ENCODE data around the gene AOC2.
"Not testable (repeated sequence)": the region's sequence is repeated elsewhere in the genome, so short reads cannot be mapped to it uniquely, and the experiment has no call there.

AOC2 gene

GRCh38 chr17:42853968-42854790, 9.8 kb downstream of the AOC2 start:
- Mint-ChIP-seq H3K27ac (no peak overlapping the region), H3K27me3 (ENCODE audit: low read depth) (no peaks in the 10 kb centered on the region), H3K36me3 (ENCODE audit: low read depth) (no peaks in the 10 kb centered on the region), H3K4me1 (ENCODE audit: low read depth) (peaks cover 4% of the 10 kb centered on the region), H3K4me3 (no peak overlapping the region), H3K9me3 (no peaks in the 10 kb centered on the region)
- DNase-seq (ENCODE audit: low spot score), result no peak

DNA sequence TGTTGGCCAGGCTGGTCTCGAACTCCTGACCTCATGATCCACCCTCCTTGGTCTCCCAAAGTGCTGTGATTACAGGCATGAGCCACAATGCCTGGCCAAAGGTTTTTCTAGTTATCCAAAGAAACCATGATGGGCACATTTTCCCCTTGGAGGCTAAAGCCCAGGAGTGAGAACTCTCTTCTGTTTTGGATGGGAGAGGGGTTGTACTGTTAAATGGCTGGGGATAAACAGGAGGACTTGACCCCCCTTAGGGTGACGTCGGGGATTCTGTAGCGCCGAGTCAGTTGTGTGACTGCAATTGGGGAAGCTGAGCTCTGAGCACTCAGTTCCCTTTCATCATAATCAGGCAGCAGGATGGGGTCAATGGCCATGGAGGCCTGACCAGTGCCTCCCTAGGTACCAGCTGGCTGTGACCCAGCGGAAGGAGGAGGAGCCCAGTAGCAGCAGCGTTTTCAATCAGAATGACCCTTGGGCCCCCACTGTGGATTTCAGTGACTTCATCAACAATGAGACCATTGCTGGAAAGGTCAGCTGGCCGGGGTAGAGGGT, 10.7 kb downstream of the AOC2 start:
- H3K27ac Mint-ChIP-seq, result no peak overlapping the region
- no peak overlapping the region for H3K4me3 Mint-ChIP-seq
- H3K9me3 Mint-ChIP-seq, result no peaks in the 10 kb centered on the region
- no peaks in the 10 kb centered on the region for H3K36me3 Mint-ChIP-seq (ENCODE audit: low read depth)
- DNase-seq (ENCODE audit: low spot score), result no peak
- H3K27me3 Mint-ChIP-seq (ENCODE audit: low read depth), result no peaks in the 10 kb centered on the region
- peaks cover 2% of the 10 kb centered on the region for H3K4me1 Mint-ChIP-seq (ENCODE audit: low read depth)

- not testable (repeated sequence) for H3K27me3 Mint-ChIP-seq (ENCODE audit: low read depth); H3K4me1 Mint-ChIP-seq (ENCODE audit: low read depth); H3K9me3 Mint-ChIP-seq; H3K36me3 Mint-ChIP-seq (ENCODE audit: low read depth); H3K4me3 Mint-ChIP-seq; H3K27ac Mint-ChIP-seq; DNase-seq (ENCODE audit: low spot score)
These were observed 11.7 kb downstream of the AOC2 start for GRCh38 chr17:42856093-42856492.

DNA sequence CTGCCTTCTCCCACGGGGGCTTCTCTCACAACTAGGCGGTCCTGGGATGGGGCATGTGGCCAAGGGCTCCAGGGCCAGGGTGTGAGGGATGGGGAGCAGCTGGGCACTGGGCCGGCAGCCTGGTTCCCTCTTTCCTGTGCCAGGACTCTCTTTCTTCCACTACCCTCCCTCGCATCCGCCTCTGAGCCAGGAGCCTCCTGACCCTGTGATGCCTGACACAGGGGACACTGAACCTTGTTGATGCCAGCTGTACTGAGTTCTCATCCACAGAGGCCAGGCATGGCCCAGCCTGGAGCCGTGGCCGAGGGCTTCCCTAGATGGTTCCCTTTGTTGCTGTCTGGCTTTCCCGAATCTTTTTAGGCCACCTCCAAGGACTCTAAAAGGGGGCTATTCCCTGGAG, 12.1 kb downstream of the AOC2 start:
- DNase-seq (ENCODE audit: low spot score); H3K4me1 Mint-ChIP-seq (ENCODE audit: low read depth); H3K4me3 Mint-ChIP-seq; H3K27ac Mint-ChIP-seq; H3K27me3 Mint-ChIP-seq (ENCODE audit: low read depth); H3K9me3 Mint-ChIP-seq; H3K36me3 Mint-ChIP-seq (ENCODE audit: low read depth): not testable (repeated sequence)

GRCh38 chr17:42857389-42857788, 13.0 kb downstream of the AOC2 start:
- no peak for DNase-seq (ENCODE audit: low spot score)
- Mint-ChIP-seq H3K4me3 (no peak overlapping the region), H3K27ac (no peak overlapping the region), H3K27me3 (ENCODE audit: low read depth) (no peaks in the 10 kb centered on the region), H3K36me3 (ENCODE audit: low read depth) (no peaks in the 10 kb centered on the region), H3K4me1 (ENCODE audit: low read depth) (no peaks in the 10 kb centered on the region), H3K9me3 (no peaks in the 10 kb centered on the region)

- H3K36me3 Mint-ChIP-seq (ENCODE audit: low read depth), result no peaks in the 10 kb centered on the region
- no peak for DNase-seq (ENCODE audit: low spot score)
- no peak overlapping the region for H3K4me3 Mint-ChIP-seq
- no peaks in the 10 kb centered on the region for H3K9me3 Mint-ChIP-seq
- H3K4me1 Mint-ChIP-seq (ENCODE audit: low read depth), result no peaks in the 10 kb centered on the region
- H3K27ac Mint-ChIP-seq, result no peak overlapping the region
- peaks cover 5% of the 10 kb centered on the region for H3K27me3 Mint-ChIP-seq (ENCODE audit: low read depth)
These were observed 21.3 kb downstream of the AOC2 start for GRCh38 chr17:42865638-42866094.

- no peaks in the 10 kb centered on the region for H3K36me3 Mint-ChIP-seq (ENCODE audit: low read depth)
- no peak overlapping the region for H3K4me3 Mint-ChIP-seq
- H3K9me3 Mint-ChIP-seq, result no peaks in the 10 kb centered on the region
These were observed 21.8 kb downstream of the AOC2 start for GRCh38 chr17:42866216-42866615.

GRCh38 chr17:42866631-42867575, 22.5 kb downstream of the AOC2 start:
- H3K27me3 Mint-ChIP-seq (ENCODE audit: low read depth), result peaks cover 5% of the 10 kb centered on the region

More at GRCh38 chr17:42866216-42866615, 21.8 kb downstream of the AOC2 start:
- Mint-ChIP-seq H3K4me1 (ENCODE audit: low read depth) (no peaks in the 10 kb centered on the region), H3K27me3 (ENCODE audit: low read depth) (peaks cover 5% of the 10 kb centered on the region), H3K27ac (no peak overlapping the region)
- no peak for DNase-seq (ENCODE audit: low spot score)

GRCh38 chr17:42867694-42868261, 23.4 kb downstream of the AOC2 start:
- H3K36me3 Mint-ChIP-seq (ENCODE audit: low read depth); H3K27me3 Mint-ChIP-seq (ENCODE audit: low read depth): not testable (repeated sequence)

More at GRCh38 chr17:42866631-42867575, 22.5 kb downstream of the AOC2 start:
- no peaks in the 10 kb centered on the region for H3K9me3 Mint-ChIP-seq
- H3K4me3 Mint-ChIP-seq, result no peak overlapping the region
- H3K4me1 Mint-ChIP-seq (ENCODE audit: low read depth), result no peaks in the 10 kb centered on the region
- no peak for DNase-seq (ENCODE audit: low spot score)
- no peak overlapping the region for H3K27ac Mint-ChIP-seq
- no peaks in the 10 kb centered on the region for H3K36me3 Mint-ChIP-seq (ENCODE audit: low read depth)

DNA sequence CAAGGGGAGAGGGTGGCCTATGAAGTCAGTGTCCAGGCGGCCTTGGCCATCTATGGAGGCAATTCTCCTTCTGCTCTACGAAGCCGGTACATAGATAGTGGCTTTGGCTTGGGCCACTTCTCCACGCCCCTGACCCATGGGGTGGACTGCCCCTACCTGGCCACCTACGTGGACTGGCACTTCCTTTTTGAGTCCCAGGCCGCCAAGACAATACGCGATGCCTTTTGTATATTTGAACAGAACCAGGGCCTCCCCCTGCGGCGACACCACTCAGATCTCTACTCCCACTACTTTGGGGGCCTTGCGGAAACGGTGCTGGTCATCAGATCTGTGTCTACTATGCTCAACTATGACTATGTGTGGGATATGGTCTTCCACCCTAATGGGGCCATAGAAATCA, 24.0 kb downstream of the AOC2 start:
- no peak for DNase-seq (ENCODE audit: low spot score)
- no peak overlapping the region for H3K4me3 Mint-ChIP-seq
- H3K9me3 Mint-ChIP-seq, result no peaks in the 10 kb centered on the region
- H3K27ac Mint-ChIP-seq, result no peak overlapping the region
- peaks cover 5% of the 10 kb centered on the region for H3K27me3 Mint-ChIP-seq (ENCODE audit: low read depth)
- no peaks in the 10 kb centered on the region for H3K4me1 Mint-ChIP-seq (ENCODE audit: low read depth)
- H3K36me3 Mint-ChIP-seq (ENCODE audit: low read depth), result no peaks in the 10 kb centered on the region

More at GRCh38 chr17:42867694-42868261, 23.4 kb downstream of the AOC2 start:
- H3K4me1 Mint-ChIP-seq (ENCODE audit: low read depth); H3K27ac Mint-ChIP-seq; H3K9me3 Mint-ChIP-seq; H3K4me3 Mint-ChIP-seq; DNase-seq (ENCODE audit: low spot score): not testable (repeated sequence)

DNA sequence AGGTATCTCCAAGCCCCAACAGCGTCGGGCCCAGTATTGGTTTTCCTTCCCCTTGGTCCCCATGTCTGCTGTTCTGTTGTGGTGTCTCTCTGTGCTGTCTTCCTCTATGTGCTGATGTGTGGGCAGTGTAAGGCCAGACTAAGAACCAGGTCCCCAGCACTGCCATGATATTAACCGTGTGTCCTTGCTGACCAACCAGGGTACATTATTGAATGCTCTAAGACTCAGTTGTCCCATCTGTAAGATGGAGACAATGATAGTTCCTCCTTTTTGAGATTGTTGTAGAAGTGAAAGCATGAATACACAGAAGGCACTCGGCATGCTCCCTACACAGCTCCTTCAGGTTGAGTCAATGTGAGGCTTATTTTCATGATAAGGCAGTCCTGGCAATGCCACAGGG, 27.3 kb downstream of the AOC2 start:
- Mint-ChIP-seq H3K27ac (no peak overlapping the region), H3K4me1 (ENCODE audit: low read depth) (no peaks in the 10 kb centered on the region), H3K27me3 (ENCODE audit: low read depth) (peaks cover 3% of the 10 kb centered on the region), H3K4me3 (no peak overlapping the region), H3K9me3 (no peaks in the 10 kb centered on the region), H3K36me3 (ENCODE audit: low read depth) (no peaks in the 10 kb centered on the region)
- DNase-seq (ENCODE audit: low spot score), result no peak

DNA sequence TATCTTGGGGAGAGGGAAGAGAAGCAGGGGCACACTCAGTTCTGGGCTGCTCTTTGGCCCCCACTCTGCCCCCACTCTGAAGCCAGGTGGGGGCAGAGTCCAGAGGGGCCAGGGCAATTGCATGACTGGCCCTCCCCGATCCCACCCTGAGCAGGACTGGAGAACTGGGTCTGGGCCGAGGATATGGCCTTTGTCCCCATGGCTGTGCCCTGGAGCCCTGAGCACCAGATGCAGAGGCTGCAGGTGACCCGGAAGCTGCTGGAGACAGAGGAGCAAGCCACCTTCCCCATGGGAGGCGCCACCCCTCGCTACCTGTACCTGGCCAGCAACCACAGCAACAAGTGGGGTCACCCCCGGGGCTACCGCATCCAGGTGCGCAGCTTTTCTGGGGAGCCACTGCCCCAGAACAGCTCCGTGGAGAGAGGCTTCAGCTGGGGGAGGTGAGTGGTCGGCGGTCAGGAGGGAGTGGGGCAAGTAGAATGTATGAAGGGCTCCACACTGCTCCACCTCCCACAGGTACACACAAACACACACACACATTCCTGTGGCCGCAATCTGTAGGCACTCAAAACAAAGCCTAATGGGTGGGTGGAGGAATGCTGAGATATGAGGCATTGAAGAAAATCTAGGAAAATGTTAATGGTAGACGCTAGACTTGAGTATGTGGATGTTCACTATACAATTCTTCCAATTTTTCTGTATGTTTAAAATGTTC, 28.0 kb downstream of the AOC2 start:
- H3K27ac Mint-ChIP-seq, result no peak overlapping the region
- no peaks in the 10 kb centered on the region for H3K36me3 Mint-ChIP-seq (ENCODE audit: low read depth)
- H3K4me1 Mint-ChIP-seq (ENCODE audit: low read depth), result no peaks in the 10 kb centered on the region
- H3K9me3 Mint-ChIP-seq, result no peaks in the 10 kb centered on the region
- no peaks in the 10 kb centered on the region for H3K27me3 Mint-ChIP-seq (ENCODE audit: low read depth)
- no peak for DNase-seq (ENCODE audit: low spot score)
- no peak overlapping the region for H3K4me3 Mint-ChIP-seq

DNA sequence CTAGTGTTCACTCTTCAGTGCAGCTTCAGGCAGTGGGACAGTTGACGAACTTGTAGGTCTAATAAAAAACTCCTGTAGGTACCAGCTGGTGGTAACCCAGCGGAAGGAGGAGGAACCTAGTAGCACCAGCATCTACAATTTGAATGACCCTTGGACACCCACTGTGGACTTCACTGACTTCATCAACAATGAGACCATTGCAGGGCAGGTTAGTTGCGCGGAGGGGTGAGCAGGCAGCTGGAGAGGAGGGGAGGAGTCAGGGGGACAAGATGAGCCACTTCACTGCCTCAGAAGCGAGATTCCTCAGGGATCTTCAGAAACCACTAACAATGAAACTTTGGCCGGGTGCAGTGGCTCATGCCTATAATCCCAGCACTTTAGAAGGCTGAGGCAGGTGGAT, 28.9 kb downstream of the AOC2 start:
- no peak for DNase-seq (ENCODE audit: low spot score)
- Mint-ChIP-seq H3K27me3 (ENCODE audit: low read depth) (peaks cover 2% of the 10 kb centered on the region), H3K4me1 (ENCODE audit: low read depth) (no peaks in the 10 kb centered on the region), H3K36me3 (ENCODE audit: low read depth) (no peaks in the 10 kb centered on the region), H3K9me3 (no peaks in the 10 kb centered on the region), H3K4me3 (no peak overlapping the region), H3K27ac (no peak overlapping the region)
